Liver (tissue), 9 donors: Measurements from ENCODE around the gene ARV1. TPM values are rescaled to one million over a fixed set of nuclear protein-coding genes. Genes with fewer than 3 reads are reported as not detected.

Experiments used
- DNase-seq: peaks from one replicate; pipeline ENCODE4 v3.0.0-alpha.2; 2017; ENCODE audit warnings: low spot score
- H3K27ac ChIP-seq, 2 donors: one replicate each; pipeline ENCODE4 v1.7.0; 2013; ENCODE audit warnings: inconsistent platforms in 2 of 2, low read length in 2 of 2, control low read depth in 1 of 2, low read depth in 1 of 2, mild to moderate bottlenecking in 1 of 2
- H3K27me3 ChIP-seq, 4 donors: one replicate each; pipeline versions ENCODE4 v1.6.1 to v1.7.0; 2013; ENCODE audit warnings: low read length in 3 of 4, inconsistent platforms in 1 of 4, mild to moderate bottlenecking in 1 of 4, moderate library complexity in 1 of 4; ENCODE audit not compliant: control insufficient read depth in 4 of 4, insufficient read depth in 4 of 4
- H3K36me3 ChIP-seq, 4 donors: one replicate each; pipeline versions ENCODE4 v1.6.1 to v1.7.0; 2013; ENCODE audit warnings: low read length in 3 of 4, mild to moderate bottlenecking in 3 of 4, low read depth in 1 of 4, moderate library complexity in 1 of 4; ENCODE audit not compliant: control insufficient read depth in 4 of 4, insufficient read depth in 3 of 4
- H3K4me1 ChIP-seq, 4 donors: one replicate each; pipeline versions ENCODE4 v1.6.1 to v1.7.0; 2013; ENCODE audit warnings: low read length in 3 of 4, mild to moderate bottlenecking in 3 of 4, moderate library complexity in 1 of 4; ENCODE audit not compliant: control insufficient read depth in 4 of 4, insufficient read depth in 4 of 4
- H3K4me3 ChIP-seq, 3 donors: one replicate each; pipeline versions ENCODE4 v1.6.1 to v1.7.0; 2013; ENCODE audit warnings: low read length in 3 of 3, control low read depth in 1 of 3, low read depth in 1 of 3, mild to moderate bottlenecking in 1 of 3
- H3K9ac ChIP-seq, 2 donors: one replicate each; pipeline ENCODE4 v1.7.0; 2013; ENCODE audit warnings: low read length in 2 of 2, mild to moderate bottlenecking in 2 of 2, moderate library complexity in 2 of 2, control low read depth in 1 of 2, low read depth in 1 of 2
- H3K9me3 ChIP-seq, 4 donors: one replicate each; pipeline versions ENCODE4 v1.6.1 to v1.7.0; 2013; ENCODE audit warnings: low read length in 3 of 4; ENCODE audit not compliant: control insufficient read depth in 4 of 4
- ATF3 ChIP-seq: IDR thresholded peaks from 2 replicates; pipeline ENCODE4 v1.6.1; 2016; ENCODE audit warnings: antibody characterized with exemption
- EGR1 ChIP-seq, 2 donors: IDR thresholded peaks; 2 replicates each; pipeline ENCODE4 v1.6.1; 2016 to 2018; ENCODE audit warnings: antibody characterized with exemption in 2 of 2, low read depth in 2 of 2
- FOXA1 ChIP-seq: IDR thresholded peaks from 2 replicates; pipeline ENCODE4 v1.6.1; 2016; ENCODE audit warnings: antibody characterized with exemption
- FOXA2 ChIP-seq: IDR thresholded peaks from 2 replicates; pipeline ENCODE4 v1.6.1; 2016; ENCODE audit warnings: antibody characterized with exemption
- GABPA ChIP-seq, 2 donors: IDR thresholded peaks in 1 of 2; conservative IDR thresholded peaks in 1 of 2; 2 replicates each; pipeline ENCODE4 v1.6.1; 2016; ENCODE audit warnings: antibody characterized with exemption in 2 of 2, mild to moderate bottlenecking in 1 of 2, moderate library complexity in 1 of 2
- HNF4A ChIP-seq, 2 donors: conservative IDR thresholded peaks; 2 replicates each; pipeline ENCODE4 v1.6.1; 2016; ENCODE audit warnings: antibody characterized with exemption in 2 of 2, mild to moderate bottlenecking in 2 of 2
- HNF4G ChIP-seq: IDR thresholded peaks from 2 replicates; pipeline ENCODE4 v1.6.1; 2016; ENCODE audit warnings: antibody characterized with exemption
- JUND ChIP-seq, 2 donors: IDR thresholded peaks; 2 replicates each; pipeline ENCODE4 v1.6.1; 2016; ENCODE audit warnings: antibody characterized with exemption in 2 of 2
- NR2F2 ChIP-seq: IDR thresholded peaks from 2 replicates; pipeline ENCODE4 v1.6.1; 2016; ENCODE audit warnings: antibody characterized with exemption
- RAD21 ChIP-seq, 2 donors: IDR thresholded peaks; 2 replicates each; pipeline ENCODE4 v1.6.1; 2016; ENCODE audit warnings: antibody characterized with exemption in 2 of 2, mild to moderate bottlenecking in 2 of 2
- REST ChIP-seq: IDR thresholded peaks from 2 replicates; pipeline ENCODE4 v1.6.1; 2016; ENCODE audit warnings: antibody characterized with exemption, mild to moderate bottlenecking
- RXRA ChIP-seq, 2 donors: IDR thresholded peaks; 2 replicates each; pipeline ENCODE4 v1.6.1; 2017 to 2018; ENCODE audit warnings: antibody characterized with exemption in 2 of 2, mild to moderate bottlenecking in 1 of 2
- TAF1 ChIP-seq: conservative IDR thresholded peaks from 2 replicates; pipeline ENCODE4 v1.6.1; 2016; ENCODE audit warnings: antibody characterized with exemption, mild to moderate bottlenecking
- YY1 ChIP-seq: IDR thresholded peaks from 2 replicates; pipeline ENCODE4 v1.6.1; 2016; ENCODE audit warnings: antibody characterized with exemption, mild to moderate bottlenecking
- WGBS: extraction: QIAGEN DNeasy Blood & Tissue Kit; methylation state at CpG from one replicate; pipeline ENCODE4 v1.1.7; 2013; 5-methylcytosine and 5-hydroxymethylcytosine counted together
- polyA plus RNA-seq, 2 donors: library from polyadenylated mRNA; stranded (reverse) in 1 of 2; unstranded in 1 of 2; fragments of 200-250 nt in 1 of 2; fragments of >200 nt in 1 of 2; fragmentation: Nextera tagmentation in 1 of 2; extraction: Ambion mirVana in 1 of 2; gene quantifications; one replicate each; pipeline versions ENCODE4 v1.2.1 to v1.2.3, GENCODE V29; 2013 to 2015
- total RNA-seq, 2 donors: library from RNA; depleted of rRNA; stranded (reverse); fragments of >200 nt; gene quantifications; one replicate each; pipeline ENCODE4 v1.2.3, GENCODE V29; 2014
- TF ChIP-seq, protein P1 (sequence below): fragments of 150-350 bp; IDR thresholded peaks from 2 replicates; pipeline ENCODE4 v1.5.1; 2017; ENCODE audit warnings: improper control_type of control experiment, low read depth, low read length; ENCODE audit not compliant: missing input control
- TF ChIP-seq, protein P2 (sequence below): IDR thresholded peaks from 2 replicates; pipeline ENCODE4 v1.6.1; 2016; ENCODE audit warnings: antibody characterized with exemption
- donor health status: healthy.
- donor health status: healthy.
- donor health status: healthy.
- donor health status: healthy.
- donor health status: healthy.

ARV1 gene
- total and polyA plus RNA-seq, 4 donors = 11.4 to 18.9 (median 14.6) TPM

DNA sequence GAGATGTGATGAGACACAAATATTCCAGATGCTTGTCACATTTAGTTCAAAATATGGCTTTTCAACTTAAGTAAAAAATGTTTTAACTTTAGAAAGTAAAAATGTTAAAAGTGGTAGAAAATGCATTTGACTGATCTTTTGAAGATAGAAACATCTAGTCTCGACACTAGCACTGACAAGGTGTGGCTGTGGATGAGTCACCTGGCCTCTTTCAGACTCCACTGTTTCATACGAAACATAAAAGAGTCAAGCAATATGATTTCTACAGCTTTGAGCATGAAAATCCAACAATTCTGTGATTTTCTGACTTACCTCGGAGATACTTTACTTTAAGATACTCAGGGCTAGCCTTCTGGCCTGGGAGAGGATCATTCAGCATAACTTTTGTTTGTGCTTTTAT lies 47.9 kb upstream of the ARV1 start:
- Histone ChIP-seq H3K27ac (no peak overlapping the region), H3K4me3 (no peak overlapping the region), H3K4me1 (no peaks in the 10 kb centered on the region), H3K9ac (no peak overlapping the region), H3K9me3 (no peaks in the 10 kb centered on the region), H3K36me3 (peaks cover 3 to 36% (median 13%) of the 10 kb centered on the region in 4 donors), H3K27me3 (no peaks in the 10 kb centered on the region)
- TF ChIP-seq HNF4G (no peak), RAD21 (IDR thresholded peaks at IDR 0.05) (no peak), NR2F2 (no peak), TAF1 (no peak), YY1 (no peak)
- TF ChIP-seq, protein P1, sequence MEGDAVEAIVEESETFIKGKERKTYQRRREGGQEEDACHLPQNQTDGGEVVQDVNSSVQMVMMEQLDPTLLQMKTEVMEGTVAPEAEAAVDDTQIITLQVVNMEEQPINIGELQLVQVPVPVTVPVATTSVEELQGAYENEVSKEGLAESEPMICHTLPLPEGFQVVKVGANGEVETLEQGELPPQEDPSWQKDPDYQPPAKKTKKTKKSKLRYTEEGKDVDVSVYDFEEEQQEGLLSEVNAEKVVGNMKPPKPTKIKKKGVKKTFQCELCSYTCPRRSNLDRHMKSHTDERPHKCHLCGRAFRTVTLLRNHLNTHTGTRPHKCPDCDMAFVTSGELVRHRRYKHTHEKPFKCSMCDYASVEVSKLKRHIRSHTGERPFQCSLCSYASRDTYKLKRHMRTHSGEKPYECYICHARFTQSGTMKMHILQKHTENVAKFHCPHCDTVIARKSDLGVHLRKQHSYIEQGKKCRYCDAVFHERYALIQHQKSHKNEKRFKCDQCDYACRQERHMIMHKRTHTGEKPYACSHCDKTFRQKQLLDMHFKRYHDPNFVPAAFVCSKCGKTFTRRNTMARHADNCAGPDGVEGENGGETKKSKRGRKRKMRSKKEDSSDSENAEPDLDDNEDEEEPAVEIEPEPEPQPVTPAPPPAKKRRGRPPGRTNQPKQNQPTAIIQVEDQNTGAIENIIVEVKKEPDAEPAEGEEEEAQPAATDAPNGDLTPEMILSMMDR = no peak
- TF ChIP-seq, protein P2, sequence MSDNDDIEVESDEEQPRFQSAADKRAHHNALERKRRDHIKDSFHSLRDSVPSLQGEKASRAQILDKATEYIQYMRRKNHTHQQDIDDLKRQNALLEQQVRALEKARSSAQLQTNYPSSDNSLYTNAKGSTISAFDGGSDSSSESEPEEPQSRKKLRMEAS = no peak
- DNase-seq = no peak
- 94% methylated on average over 3 of the region's 3 CpGs for WGBS

- no peaks in the 10 kb centered on the region for H3K9me3 ChIP-seq
- no peak overlapping the region for H3K4me3 ChIP-seq
- 94% methylated on average over 6 of the region's 6 CpGs for WGBS
- peaks cover 0 to 11% (median 4%) of the 10 kb centered on the region in 4 donors for H3K36me3 ChIP-seq
- H3K4me1 ChIP-seq = no peaks in the 10 kb centered on the region
- no peak overlapping the region for H3K9ac ChIP-seq
- no peak for DNase-seq
- no peaks in the 10 kb centered on the region for H3K27me3 ChIP-seq
- TF ChIP-seq, protein P2 = no peak
- TF ChIP-seq, protein P1 = no peak
- TF ChIP-seq TAF1 (no peak), RXRA (IDR thresholded peaks at IDR 0.05) (no peak), NR2F2 (no peak), HNF4A (conservative IDR thresholded peaks at IDR 0.05) (no peak), ATF3 (no peak), JUND (IDR thresholded peaks at IDR 0.05) (no peak), RAD21 (IDR thresholded peaks at IDR 0.05) (no peak), FOXA1 (no peak), EGR1 (IDR thresholded peaks at IDR 0.05; ENCODE audit: low read depth in 2 of 2) (no peak), GABPA (IDR thresholded peaks at IDR 0.05 in 1 of 2, conservative IDR thresholded peaks at IDR 0.05 in 1 of 2) (no peak), FOXA2 (no peak), REST (no peak), HNF4G (no peak), YY1 (no peak)
- H3K27ac ChIP-seq = no peak overlapping the region
Observed at GRCh38 chr1:230935852-230936251, 43.0 kb upstream of the ARV1 start.
